ENCODE data around the gene ATF7IP2.

- TF ChIP-seq, protein P1, sequence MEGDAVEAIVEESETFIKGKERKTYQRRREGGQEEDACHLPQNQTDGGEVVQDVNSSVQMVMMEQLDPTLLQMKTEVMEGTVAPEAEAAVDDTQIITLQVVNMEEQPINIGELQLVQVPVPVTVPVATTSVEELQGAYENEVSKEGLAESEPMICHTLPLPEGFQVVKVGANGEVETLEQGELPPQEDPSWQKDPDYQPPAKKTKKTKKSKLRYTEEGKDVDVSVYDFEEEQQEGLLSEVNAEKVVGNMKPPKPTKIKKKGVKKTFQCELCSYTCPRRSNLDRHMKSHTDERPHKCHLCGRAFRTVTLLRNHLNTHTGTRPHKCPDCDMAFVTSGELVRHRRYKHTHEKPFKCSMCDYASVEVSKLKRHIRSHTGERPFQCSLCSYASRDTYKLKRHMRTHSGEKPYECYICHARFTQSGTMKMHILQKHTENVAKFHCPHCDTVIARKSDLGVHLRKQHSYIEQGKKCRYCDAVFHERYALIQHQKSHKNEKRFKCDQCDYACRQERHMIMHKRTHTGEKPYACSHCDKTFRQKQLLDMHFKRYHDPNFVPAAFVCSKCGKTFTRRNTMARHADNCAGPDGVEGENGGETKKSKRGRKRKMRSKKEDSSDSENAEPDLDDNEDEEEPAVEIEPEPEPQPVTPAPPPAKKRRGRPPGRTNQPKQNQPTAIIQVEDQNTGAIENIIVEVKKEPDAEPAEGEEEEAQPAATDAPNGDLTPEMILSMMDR (conservative IDR thresholded peaks at IDR 0.05): no peak
- TF ChIP-seq ZFX (IDR thresholded peaks at IDR 0.05): no peak
Measured at GRCh38 chr16:10373556-10373955, 12.3 kb upstream of the ATF7IP2 start.
